Measurements from ENCODE around the gene SRGAP1.
"Not testable (repeated sequence)": the region's sequence is repeated elsewhere in the genome, so short reads cannot be mapped to it uniquely, and the experiment has no call there.

SRGAP1 gene

GRCh38 chr12:63836936-63837335 is 7.6 kb upstream of the SRGAP1 start:
- no peak for DNase-seq (ENCODE audit: low read depth, low spot score)

DNA sequence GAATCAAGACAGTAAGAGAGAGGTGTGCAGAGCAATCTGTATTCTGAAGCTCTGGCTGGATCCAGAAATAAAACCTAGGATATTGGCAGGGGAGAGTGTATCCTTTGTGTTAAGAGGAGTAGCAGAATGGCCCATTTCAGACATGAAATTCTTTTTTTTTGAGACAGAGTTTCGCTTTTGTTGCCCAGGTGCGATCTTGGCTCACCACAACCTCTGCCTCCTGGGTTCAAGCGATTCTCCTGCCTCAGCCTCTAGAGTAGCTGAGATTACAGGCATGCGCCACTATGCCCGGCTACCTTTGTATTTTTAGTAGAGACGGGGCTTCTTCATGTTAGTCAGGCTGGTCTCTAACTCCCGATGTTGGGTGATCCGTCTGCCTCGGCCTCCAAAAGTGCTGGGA is 6.1 kb upstream of the SRGAP1 start:
- DNase-seq (ENCODE audit: low read depth, low spot score) = no peak

DNA sequence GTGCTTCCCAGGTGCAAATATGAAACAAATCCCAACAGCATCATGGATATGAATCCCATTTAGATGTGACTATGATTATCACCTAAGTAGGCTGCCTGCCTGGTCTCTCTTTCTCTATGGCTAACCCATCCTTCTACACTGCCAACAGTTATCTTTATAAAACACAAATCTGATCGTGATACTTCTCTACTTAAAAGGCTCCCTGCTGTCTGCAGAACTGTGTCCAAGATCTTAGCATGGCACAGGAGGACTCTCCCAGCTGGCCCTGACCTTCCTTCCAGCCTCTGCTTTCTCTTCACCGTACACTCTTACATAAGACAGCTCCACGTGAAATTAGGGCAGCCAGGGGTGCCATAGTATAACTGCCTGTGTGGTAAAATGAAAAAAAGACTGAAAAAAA is 3.5 kb upstream of the SRGAP1 start:
- DNase-seq (ENCODE audit: low read depth, low spot score) = no peak

DNA sequence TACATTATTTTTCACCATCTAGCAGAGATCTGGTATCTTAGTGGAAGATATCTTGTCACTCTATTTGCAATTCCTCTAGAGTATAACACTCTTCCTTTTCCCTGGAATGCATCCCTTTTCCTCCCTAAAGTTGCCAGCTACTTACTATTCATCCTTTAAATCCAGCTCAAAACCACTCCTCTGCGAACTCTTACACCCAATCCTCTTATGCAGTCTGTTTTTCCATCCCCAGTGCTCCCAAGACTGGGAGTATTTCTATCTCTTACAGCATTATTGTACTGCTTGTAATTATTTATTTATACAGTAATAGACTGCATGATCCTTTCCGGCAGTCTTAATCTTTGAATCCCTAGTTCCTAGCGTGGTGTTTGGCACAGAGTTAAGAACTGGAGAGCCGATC is 2.9 kb upstream of the SRGAP1 start:
- no peak for DNase-seq (ENCODE audit: low read depth, low spot score)

- DNase-seq (ENCODE audit: low read depth, low spot score) = not testable (repeated sequence)
Observed at GRCh38 chr12:63842750-63843149, 1.8 kb upstream of the SRGAP1 start.

- no peak for DNase-seq (ENCODE audit: low read depth, low spot score)
Observed at GRCh38 chr12:63843254-63843720, 1.2 kb upstream of the SRGAP1 start.

GRCh38 chr12:63843721-63844390 is 644 bp upstream of the SRGAP1 start:
- DNase-seq (ENCODE audit: low read depth, low spot score) = peak; percentile 95

GRCh38 chr12:63845726-63846125 is 1.2 kb downstream of the SRGAP1 start:
- DNase-seq (ENCODE audit: low read depth, low spot score) = peak; percentile 18

DNA sequence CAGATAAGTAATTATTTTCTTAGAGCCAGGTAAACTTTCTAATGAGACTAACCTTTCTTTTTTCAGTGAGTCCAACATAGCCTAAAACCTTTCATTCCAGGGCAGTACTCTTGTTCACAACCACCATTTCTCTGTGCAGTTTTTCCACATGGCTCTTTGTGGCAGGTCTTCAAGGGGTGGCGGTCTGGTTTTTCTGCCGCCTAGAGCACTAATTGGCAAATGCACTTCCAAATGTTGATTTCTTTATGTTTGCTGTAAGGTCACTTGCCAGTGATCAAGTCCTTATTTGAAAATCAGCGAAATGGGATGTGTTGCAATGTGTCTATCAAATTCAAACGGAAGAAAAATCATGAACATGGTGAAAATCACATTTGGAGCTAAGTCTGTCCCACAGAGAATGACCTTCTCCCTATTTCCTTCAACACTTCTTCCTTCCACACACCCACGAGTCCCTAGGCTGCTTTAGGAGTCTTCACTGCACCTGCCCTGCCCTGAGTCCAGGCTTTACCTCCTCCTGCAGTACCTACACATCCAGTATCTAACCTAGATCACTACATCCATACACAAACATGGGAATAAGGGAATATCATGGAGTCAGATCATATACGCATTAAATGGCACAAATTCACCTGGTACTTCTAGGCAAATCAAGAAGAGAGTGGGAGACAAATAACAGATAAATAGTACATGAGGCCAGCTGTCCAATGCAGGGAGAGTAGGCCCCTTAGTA is 1.9 kb downstream of the SRGAP1 start:
- DNase-seq (ENCODE audit: low read depth, low spot score) = no peak

- no peak for DNase-seq (ENCODE audit: low read depth, low spot score)
Observed at GRCh38 chr12:63848450-63848849, 4.0 kb downstream of the SRGAP1 start.

- no peak for DNase-seq (ENCODE audit: low read depth, low spot score)
Observed at GRCh38 chr12:63849106-63849620, 4.7 kb downstream of the SRGAP1 start.

DNA sequence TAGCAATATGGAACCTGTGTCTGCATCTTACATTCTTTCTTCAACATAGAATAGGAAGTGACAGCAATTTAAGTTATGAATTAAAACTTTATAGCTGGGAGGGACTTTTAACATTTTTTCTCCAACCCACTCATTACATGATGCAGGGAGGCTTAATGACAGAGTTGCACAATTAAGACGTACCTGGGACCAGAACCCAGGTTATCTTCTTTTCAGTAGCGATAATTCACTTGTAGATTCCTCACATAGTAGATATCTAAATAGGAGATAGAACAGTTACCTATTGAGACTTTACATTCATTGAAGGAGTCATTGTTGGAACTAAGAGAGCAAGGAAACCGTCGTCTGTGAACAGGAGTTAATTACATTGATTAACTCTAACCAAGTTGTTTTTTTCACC is 5.1 kb downstream of the SRGAP1 start:
- no peak for DNase-seq (ENCODE audit: low read depth, low spot score)

DNA sequence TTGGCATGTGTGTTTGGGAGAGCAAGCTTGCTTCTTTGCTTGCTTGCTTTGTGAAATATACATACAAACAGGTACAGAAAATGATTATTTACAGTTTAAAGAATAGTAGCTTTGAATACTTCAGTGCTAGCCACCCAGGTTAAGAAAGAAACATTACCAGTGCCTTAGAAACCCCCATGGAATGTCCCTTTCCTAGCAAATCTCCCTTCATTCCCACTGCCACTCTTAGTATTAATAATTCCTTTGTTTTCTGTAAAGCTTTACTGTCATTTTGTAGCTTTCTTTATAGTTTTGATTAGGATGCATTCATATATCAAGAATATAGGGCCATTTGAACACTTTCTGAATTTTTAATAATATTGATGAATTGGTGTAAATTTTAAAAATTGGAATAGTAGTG is 9.5 kb downstream of the SRGAP1 start:
- DNase-seq (ENCODE audit: low read depth, low spot score) = no peak

DNA sequence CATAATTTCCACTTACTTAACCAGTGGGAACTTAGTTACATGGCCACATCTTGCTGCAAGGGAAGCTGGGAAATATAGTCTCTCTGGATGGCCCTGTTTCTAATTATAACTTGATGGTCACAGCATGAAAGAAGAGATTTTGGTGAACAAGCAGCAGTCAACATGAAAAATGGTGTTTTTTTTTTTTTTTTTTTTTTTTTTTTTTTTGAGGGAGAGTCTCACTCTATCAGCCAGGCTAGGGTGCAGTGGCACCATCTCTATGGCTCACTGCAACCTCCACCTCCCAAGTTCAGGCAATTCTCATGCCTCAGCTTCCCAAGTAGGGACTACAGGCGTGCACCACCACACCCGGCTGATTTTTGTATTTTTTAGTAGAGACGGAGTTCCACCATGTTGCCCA is 10.8 kb downstream of the SRGAP1 start:
- DNase-seq (ENCODE audit: low read depth, low spot score) = no peak

DNA sequence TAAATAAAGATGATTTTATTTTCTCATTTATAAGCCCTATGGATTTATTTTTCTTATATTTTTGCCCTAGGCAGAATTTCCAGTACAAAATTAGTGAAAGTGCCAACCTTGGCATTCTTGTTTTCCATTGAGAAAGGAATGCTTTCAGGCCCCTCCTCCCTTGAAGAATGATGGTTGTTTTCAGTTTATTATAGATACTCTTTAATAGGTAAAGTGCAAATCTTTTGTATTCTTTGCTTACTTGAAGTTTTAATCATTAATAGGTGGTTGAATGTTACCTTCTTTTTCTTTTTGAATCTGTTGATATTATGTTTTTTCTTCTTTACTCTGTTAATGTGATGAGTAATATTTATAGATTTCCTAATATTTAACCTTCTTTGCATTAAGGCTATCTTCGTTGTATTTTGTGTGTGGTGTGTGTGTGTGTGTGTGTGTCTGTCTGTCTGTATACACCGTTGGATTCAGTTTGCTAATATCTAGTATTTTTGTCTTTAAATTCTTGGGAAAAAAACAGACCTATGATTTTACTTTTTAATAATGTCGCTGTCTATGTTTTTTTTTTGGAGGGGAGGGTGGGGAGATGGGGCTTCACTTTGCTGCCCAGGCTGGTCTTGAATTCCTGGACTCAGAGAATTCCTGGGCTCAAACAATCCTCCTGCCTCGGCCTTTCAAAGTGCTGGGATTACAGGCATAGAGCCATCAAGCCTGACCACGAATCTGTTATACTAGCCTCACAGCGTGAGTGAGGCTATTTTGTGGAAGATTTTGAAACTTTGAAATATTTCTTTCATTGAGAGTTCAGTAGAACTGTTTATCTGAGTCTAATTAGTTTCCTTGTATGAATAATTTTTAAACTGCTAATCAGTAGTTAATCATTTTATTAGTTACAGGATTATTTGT is 13.5 kb downstream of the SRGAP1 start:
- DNase-seq (ENCODE audit: low read depth, low spot score) = no peak

DNA sequence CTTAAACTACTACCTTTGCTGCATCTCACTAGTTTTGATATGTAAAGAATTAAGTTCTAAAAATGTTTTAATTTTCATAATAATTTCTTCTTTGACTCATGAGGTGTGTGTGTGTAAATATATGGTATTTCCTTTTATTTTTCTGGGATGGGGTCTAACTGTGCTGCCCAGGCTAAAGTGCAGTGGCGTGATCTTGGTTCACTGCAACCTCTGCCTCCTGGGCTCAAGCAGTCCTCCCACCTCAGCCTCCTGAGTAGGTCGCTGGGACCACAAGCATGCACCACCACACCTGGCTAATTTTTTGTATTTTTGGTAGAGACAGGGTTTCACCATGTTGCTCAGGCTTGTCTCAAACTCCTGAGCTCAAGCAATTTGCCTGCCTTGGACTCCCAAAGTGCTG is 15.4 kb downstream of the SRGAP1 start:
- DNase-seq (ENCODE audit: low read depth, low spot score) = not testable (repeated sequence)

DNA sequence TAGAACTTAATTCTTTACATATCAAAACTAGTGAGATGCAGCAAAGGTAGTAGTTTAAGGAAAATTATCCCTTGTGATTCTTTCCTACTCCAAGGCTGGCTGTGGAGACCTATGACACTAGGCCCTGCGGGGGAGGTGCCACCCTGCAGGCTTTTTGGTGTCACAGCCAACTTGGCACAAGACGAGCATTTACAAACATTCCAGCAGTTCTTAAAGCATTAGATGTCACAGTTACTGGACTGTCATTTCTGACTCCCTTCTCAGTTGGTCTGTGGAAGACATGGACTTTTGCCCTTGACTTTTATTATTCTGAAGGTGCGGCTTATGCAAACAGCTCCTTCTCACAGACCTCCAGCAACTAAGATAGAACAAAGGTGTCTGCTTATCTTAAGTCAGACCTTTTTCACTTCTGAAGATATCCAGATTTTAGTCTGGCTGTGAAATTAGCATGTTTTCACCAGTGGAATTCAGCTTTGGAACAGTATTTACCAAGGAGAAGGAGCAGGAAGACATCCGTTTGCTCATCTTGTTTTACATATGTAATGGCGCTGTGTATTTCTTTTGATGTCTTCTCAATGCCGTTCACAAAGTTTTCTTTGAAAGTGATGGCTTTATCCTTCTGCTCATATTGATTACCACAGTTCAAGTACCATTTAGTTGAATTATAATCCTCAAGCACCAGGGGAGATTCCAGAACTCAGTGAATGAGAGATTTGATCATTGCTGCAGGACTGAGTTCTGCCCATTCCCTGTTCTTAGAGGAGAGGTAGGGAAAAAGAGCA is 17.9 kb downstream of the SRGAP1 start:
- DNase-seq (ENCODE audit: low read depth, low spot score) = no peak

GRCh38 chr12:63862969-63863230 is 18.4 kb downstream of the SRGAP1 start:
- no peak for DNase-seq (ENCODE audit: low read depth, low spot score)

DNA sequence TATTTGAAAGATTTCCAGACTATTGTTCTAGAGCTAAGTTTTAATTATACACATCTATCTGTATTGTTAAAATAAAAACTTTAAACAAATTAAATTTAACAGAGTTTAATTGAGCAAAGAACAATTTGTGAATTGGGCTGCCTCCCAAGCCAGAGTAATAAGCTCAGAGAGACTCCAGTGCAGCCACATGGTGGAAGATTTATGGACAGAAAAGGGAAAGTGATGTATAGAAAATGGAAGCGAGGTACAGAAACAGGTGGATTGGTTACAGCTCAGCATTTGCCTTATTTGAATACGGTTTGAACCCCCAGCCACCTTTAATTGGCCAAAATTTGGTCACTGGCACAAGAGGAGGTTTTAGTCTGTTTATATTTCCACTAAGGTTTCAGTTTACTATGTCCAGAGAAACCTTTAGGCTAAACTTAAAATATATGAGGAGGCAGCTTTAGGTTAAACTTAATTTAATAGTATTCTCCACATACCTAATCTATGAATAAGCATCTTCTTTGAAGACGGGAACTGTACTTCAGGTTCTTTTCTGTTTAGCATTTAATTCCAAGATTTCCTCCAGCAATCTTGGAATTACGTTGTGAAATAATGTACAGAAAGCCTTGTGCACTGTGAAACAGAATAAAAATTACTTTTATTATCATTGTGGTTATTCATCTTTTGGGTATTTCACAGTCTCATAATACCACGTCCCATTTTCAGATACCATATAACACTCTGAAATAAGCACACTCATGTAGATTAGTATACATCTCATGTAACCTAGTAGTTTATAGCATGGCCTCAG is 19.4 kb downstream of the SRGAP1 start:
- DNase-seq (ENCODE audit: low read depth, low spot score) = no peak

GRCh38 chr12:63864454-63864706 is 19.9 kb downstream of the SRGAP1 start:
- no peak for DNase-seq (ENCODE audit: low read depth, low spot score)

- no peak for DNase-seq (ENCODE audit: low read depth, low spot score)
Observed at GRCh38 chr12:63865448-63865847, 20.9 kb downstream of the SRGAP1 start.
